HT1080 (cell line): ENCODE data around the gene ETS1. TPM values are rescaled to one million over a fixed set of nuclear protein-coding genes. Genes with fewer than 3 reads are reported as not detected.

ENCODE experiments used
- DNase-seq: peaks from one replicate; pipeline ENCODE4 v3.0.0-alpha.2; 2015; ENCODE audit warnings: low read depth
- small RNA-seq: library from RNA; depleted of rRNA; stranded (forward); fragments of <200 nt; gene quantifications from one replicate; pipeline ENCODE3, GENCODE V24; 2014
- total RNA-seq: library from RNA; depleted of rRNA; stranded (reverse); fragments of >200 nt; shearing (Covaris generic); gene quantifications from 2 replicates; pipeline ENCODE4 v1.2.3, GENCODE V29; 2014; rRNA removed

Gene ETS1
- total RNA-seq, 1 experiment from 2014 or later = 78.8 TPM

GRCh38 chr11:128411812-128412211 is 175.5 kb downstream of the ETS1 start:
- no peak for DNase-seq

GRCh38 chr11:128411150-128411549 is 176.2 kb downstream of the ETS1 start:
- DNase-seq = no peak

DNA sequence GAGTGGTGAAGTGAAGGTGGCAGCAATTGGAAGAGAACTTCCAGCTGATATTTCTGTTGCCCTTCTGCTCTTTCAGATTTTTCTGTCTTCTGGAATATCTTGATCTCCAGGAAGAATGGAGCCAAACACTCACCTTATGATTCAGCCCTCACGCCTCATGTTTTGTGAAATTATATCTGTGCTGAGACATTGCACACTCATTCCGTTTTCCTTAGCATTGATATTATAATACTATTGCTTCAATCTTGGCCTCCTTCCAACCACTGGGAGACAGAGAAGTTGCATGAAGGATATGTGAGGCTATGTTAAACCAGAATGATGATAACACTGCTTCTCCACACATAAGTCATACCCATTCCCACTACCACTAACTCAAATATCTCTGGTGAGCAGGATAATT is 177.9 kb downstream of the ETS1 start:
- peak; percentile 90 for DNase-seq

Small RNA genes lying within 50 kb of the gene (small RNA-seq; reads per million reads assigned to genes)
- not detected for gene MIR6090

Other genes with a start within 250 kb of the ETS1 start
- 47.8 and 62.6 TPM in 2 replicates for gene FLI1, start 106.5 kb upstream of the ETS1 start, total RNA-seq